ENCODE measurements around the gene TMC6. TPM values are rescaled to one million over a fixed set of nuclear protein-coding genes. Genes with fewer than 3 reads are reported as not detected.

The TMC6 gene
- total and polyA plus RNA-seq, 2 of the 13 experiments (the other 11 are each of a cell fraction or from before 2014, with no cell fraction given) = 48.4 to 99.1 TPM

DNA sequence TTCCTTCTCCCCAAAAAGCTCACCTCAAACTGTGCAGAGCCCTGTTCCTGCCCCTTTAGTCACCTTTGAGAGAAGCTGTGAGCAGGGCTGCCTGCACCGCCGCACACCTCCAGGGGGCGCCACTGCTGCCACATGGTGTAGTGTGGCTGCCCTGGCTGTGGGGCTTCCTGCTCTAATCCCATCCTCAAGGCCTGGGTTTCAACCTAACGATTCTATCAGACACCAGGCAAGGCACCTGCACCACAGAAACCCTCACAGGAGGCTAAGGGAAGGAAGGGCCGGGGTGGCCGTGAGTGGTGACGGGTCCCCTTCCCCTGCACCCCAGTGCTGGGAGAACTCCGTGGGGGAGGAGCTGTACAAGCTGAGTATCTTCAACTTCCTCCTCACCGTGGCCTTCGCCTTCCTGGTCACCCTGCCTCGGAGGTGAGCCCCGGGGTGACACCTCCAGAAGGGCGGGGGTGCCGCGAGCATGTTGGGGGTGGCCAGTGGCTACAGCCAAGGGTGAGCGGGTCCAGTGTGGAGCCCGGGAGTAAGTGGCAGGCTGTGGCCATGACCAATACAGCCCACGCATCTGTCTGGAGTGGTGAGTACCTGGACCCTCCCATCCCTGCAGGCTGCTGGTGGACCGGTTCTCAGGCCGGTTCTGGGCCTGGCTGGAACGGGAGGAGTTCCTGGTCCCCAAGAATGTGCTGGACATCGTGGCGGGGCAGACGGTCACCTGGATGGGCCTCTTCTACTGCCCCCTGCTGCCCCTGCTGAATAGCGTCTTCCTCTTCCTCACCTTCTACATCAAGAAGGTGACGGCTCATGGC lies 9.0 kb upstream of the TMC6 start (continued):
- TF ChIP-seq, protein P1, sequence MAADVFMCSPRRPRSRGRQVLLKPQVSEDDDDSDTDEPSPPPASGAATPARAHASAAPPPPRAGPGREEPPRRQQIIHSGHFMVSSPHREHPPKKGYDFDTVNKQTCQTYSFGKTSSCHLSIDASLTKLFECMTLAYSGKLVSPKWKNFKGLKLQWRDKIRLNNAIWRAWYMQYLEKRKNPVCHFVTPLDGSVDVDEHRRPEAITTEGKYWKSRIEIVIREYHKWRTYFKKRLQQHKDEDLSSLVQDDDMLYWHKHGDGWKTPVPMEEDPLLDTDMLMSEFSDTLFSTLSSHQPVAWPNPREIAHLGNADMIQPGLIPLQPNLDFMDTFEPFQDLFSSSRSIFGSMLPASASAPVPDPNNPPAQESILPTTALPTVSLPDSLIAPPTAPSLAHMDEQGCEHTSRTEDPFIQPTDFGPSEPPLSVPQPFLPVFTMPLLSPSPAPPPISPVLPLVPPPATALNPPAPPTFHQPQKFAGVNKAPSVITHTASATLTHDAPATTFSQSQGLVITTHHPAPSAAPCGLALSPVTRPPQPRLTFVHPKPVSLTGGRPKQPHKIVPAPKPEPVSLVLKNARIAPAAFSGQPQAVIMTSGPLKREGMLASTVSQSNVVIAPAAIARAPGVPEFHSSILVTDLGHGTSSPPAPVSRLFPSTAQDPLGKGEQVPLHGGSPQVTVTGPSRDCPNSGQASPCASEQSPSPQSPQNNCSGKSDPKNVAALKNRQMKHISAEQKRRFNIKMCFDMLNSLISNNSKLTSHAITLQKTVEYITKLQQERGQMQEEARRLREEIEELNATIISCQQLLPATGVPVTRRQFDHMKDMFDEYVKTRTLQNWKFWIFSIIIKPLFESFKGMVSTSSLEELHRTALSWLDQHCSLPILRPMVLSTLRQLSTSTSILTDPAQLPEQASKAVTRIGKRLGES (CRISPR knock-in tag; IDR thresholded peaks at IDR 0.05; ENCODE audit: borderline replicate concordance) = no peak
- TF ChIP-seq, protein P2, sequence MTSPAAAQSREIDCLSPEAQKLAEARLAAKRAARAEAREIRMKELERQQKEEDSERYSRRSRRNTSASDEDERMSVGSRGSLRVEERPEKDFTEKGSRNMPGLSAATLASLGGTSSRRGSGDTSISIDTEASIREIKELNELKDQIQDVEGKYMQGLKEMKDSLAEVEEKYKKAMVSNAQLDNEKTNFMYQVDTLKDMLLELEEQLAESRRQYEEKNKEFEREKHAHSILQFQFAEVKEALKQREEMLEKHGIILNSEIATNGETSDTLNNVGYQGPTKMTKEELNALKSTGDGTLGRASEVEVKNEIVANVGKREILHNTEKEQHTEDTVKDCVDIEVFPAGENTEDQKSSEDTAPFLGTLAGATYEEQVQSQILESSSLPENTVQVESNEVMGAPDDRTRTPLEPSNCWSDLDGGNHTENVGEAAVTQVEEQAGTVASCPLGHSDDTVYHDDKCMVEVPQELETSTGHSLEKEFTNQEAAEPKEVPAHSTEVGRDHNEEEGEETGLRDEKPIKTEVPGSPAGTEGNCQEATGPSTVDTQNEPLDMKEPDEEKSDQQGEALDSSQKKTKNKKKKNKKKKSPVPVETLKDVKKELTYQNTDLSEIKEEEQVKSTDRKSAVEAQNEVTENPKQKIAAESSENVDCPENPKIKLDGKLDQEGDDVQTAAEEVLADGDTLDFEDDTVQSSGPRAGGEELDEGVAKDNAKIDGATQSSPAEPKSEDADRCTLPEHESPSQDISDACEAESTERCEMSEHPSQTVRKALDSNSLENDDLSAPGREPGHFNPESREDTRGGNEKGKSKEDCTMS (CRISPR knock-in tag; conservative IDR thresholded peaks at IDR 0.05) = no peak
- TF ChIP-seq, protein P3, sequence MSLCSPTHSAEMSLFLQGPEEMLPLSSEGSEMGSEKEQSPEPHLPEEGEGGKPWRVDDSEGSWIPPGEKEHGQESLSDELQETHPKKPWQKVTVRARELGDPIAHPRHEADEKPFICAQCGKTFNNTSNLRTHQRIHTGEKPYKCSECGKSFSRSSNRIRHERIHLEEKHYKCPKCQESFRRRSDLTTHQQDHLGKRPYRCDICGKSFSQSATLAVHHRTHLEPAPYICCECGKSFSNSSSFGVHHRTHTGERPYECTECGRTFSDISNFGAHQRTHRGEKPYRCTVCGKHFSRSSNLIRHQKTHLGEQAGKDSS (CRISPR knock-in tag; IDR thresholded peaks at IDR 0.05; ENCODE audit: borderline replicate concordance, low read depth) = no peak
- no peak for TF ChIP-seq ZNF777 (CRISPR knock-in tag; IDR thresholded peaks at IDR 0.05)
- TF ChIP-seq, protein P4, sequence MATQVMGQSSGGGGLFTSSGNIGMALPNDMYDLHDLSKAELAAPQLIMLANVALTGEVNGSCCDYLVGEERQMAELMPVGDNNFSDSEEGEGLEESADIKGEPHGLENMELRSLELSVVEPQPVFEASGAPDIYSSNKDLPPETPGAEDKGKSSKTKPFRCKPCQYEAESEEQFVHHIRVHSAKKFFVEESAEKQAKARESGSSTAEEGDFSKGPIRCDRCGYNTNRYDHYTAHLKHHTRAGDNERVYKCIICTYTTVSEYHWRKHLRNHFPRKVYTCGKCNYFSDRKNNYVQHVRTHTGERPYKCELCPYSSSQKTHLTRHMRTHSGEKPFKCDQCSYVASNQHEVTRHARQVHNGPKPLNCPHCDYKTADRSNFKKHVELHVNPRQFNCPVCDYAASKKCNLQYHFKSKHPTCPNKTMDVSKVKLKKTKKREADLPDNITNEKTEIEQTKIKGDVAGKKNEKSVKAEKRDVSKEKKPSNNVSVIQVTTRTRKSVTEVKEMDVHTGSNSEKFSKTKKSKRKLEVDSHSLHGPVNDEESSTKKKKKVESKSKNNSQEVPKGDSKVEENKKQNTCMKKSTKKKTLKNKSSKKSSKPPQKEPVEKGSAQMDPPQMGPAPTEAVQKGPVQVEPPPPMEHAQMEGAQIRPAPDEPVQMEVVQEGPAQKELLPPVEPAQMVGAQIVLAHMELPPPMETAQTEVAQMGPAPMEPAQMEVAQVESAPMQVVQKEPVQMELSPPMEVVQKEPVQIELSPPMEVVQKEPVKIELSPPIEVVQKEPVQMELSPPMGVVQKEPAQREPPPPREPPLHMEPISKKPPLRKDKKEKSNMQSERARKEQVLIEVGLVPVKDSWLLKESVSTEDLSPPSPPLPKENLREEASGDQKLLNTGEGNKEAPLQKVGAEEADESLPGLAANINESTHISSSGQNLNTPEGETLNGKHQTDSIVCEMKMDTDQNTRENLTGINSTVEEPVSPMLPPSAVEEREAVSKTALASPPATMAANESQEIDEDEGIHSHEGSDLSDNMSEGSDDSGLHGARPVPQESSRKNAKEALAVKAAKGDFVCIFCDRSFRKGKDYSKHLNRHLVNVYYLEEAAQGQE (IDR thresholded peaks at IDR 0.05; ENCODE audit: borderline replicate concordance in 1 of 2, low read depth in 1 of 2, low read length in 2 of 2) = no peak
- TF ChIP-seq, protein P5, sequence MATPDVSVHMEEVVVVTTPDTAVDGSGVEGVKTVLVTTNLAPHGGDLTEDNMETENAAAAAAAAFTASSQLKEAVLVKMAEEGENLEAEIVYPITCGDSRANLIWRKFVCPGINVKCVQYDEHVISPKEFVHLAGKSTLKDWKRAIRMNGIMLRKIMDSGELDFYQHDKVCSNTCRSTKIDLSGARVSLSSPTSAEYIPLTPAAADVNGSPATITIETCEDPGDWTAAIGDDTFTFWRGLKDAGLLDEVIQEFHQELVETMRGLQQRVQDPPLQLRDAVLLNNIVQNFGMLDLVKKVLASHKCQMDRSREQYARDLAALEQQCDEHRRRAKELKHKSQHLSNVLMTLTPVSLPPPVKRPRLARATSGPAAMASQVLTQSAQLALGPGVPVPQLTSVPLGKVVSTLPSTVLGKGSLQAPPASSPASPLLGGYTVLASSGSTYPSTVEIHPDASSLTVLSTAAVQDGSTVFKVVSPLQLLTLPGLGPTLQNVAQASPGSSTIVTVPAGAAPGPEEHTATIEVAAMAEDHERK (CRISPR knock-in tag; IDR thresholded peaks at IDR 0.05; ENCODE audit: low read depth) = no peak
- TF ChIP-seq, protein P6, sequence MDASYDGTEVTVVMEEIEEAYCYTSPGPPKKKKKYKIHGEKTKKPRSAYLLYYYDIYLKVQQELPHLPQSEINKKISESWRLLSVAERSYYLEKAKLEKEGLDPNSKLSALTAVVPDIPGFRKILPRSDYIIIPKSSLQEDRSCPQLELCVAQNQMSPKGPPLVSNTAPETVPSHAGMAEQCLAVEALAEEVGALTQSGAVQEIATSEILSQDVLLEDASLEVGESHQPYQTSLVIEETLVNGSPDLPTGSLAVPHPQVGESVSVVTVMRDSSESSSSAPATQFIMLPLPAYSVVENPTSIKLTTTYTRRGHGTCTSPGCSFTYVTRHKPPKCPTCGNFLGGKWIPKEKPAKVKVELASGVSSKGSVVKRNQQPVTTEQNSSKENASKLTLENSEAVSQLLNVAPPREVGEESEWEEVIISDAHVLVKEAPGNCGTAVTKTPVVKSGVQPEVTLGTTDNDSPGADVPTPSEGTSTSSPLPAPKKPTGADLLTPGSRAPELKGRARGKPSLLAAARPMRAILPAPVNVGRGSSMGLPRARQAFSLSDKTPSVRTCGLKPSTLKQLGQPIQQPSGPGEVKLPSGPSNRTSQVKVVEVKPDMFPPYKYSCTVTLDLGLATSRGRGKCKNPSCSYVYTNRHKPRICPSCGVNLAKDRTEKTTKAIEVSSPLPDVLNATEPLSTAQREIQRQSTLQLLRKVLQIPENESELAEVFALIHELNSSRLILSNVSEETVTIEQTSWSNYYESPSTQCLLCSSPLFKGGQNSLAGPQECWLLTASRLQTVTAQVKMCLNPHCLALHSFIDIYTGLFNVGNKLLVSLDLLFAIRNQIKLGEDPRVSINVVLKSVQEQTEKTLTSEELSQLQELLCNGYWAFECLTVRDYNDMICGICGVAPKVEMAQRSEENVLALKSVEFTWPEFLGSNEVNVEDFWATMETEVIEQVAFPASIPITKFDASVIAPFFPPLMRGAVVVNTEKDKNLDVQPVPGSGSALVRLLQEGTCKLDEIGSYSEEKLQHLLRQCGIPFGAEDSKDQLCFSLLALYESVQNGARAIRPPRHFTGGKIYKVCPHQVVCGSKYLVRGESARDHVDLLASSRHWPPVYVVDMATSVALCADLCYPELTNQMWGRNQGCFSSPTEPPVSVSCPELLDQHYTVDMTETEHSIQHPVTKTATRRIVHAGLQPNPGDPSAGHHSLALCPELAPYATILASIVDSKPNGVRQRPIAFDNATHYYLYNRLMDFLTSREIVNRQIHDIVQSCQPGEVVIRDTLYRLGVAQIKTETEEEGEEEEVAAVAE (CRISPR knock-in tag; IDR thresholded peaks at IDR 0.05; ENCODE audit: borderline replicate concordance) = no peak

All from HepG2 (cell line).